TTC549 (cell line): ENCODE data around the gene SLC6A6.
"Not testable (repeated sequence)": the region's sequence is repeated elsewhere in the genome, so short reads cannot be mapped to it uniquely, and the experiment has no call there.

Experiments
- FAIRE-seq: peaks from 2 replicates; lab custom pipeline; 2012; peaks lifted over from hg19 to GRCh38; lab: Jason Lieb, UNC

Gene SLC6A6

DNA sequence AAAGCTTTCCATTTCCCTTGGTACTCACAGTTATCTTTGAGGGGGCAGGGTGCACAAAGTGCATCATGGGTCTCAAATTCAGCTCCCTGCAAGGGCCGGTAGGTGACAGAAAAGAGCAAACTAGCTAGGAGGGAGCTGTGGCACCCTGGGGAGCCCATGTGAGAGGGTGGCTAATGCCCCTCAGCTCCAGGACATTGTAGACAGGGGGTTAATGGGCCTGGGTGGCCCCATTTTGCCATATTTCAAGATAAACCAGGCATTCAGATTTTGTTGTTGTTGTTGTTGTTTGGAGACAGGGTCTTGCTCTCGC, 3.7 kb upstream of the SLC6A6 start:
- no peak for FAIRE-seq

DNA sequence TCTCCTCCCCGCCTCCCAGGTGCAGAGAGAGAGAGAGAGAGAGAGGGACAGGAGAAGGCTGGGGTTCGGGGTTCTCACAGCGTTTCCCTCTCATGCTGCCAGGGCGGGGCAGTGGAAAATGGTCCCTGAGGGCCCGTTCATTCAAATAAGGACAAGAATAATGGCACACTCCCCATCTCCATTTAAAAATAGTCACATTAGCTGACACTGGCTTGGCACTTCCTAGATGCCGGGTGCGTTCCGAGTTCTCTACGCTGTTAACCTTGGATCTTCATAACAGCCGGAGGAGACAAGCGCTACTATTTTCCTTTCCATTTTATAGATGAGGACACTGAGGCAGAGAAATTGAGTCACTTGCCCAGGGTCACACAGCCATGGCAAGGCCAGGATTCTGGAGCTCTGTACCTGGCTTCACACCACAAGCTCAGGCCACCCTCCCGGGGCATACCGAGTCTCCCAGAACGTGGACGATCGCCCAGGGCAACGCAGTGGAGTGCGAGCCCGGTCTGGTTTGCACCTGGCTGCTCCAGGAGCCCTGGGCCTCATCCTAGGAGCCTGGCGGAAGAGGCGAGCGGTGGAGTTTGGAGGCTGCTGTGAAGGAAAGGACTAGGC, 608 bp upstream of the SLC6A6 start:
- FAIRE-seq = no peak

DNA sequence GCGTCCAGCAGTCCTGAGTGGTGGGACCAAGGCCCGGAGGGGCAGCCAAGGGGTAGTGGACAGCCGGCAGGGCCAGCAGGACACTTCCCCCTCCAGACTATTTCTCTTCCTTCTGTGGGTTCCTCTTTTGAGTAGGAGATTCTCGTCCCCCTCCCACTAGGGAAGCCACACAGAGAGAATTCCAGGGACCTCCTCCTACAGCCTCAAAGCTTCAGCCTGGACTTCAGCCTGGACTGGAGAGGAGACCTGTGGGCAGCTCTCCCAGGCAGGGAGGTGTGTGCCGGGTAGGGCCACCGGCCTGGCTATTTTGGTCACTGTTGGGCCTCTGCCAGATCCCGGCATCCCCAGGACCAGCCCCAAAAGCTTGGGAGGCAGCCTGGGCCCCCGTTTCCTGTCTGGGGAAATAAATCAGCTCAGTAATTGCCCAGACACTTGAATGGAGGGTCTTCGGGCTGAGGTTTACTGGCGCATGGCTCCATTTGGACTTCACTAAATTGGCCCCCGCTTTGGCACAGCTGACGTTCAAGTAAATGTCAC, 1.3 kb downstream of the SLC6A6 start:
- no peak for FAIRE-seq

GRCh38 chr3:14404186-14404585, 1.8 kb downstream of the SLC6A6 start:
- FAIRE-seq = no peak

- no peak for FAIRE-seq
Observed at GRCh38 chr3:14404631-14405359, 2.4 kb downstream of the SLC6A6 start.

DNA sequence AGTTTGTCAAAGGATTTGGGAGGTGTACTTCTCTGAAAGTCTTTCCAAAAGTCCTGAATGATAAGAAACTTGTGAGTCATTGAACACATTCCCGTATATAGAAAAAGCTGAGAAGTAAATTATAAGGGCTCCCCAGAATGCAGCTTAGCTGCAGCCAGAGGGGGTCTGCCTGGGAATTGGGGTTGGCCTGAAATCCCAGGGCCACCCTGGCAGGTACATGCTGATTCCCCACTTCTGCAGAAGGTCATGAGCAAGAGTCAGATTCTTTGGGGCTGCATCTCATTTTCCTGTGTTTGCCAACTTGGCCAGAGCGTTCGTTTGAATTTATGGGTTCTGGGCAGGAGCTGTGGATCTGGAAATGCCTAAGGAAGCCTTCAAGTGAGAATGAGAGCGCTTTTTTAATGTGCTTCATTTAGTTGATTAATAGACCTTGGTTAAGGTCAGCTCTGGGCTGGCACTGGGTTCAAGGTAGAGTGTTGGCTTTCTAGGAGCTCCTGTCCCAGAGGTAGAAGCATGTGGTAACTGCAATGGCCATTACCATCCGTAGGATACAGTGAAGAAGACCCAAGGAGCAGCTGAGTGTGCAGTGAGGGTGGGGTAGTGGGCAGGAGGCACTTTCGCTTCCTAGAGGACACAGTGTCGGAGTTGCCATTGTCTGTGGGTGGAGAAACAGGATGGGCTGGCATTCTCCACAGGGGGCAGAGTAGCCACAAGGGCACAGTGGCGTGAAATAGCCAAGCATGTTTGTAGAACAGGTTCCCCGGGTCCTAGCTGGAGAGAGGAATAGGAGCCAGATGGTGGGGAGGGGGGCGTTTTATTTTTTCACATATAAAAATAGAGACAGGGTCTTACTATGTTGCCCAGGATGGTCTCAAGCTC, 3.2 kb downstream of the SLC6A6 start:
- FAIRE-seq = no peak

- no peak for FAIRE-seq
Observed at GRCh38 chr3:14406336-14406735, 3.9 kb downstream of the SLC6A6 start.

DNA sequence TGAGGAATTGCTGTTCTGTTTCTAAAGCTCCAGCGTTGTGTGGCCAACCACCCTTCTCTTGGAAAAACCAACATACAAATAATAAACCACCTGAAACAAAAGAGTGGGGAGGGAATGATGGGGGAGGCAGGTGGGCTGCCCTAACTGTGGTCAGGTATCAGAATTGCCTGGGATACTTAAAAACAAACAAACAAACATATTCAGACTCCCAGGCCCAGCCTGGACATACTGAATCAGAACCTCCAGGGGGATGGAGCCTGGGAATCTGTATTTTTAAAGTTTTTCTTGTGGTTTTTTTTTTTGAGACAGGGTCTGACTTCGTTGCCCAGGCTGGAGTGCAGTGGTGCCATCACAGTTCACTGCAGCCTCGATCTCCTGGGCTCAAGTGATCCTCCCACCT, 4.4 kb downstream of the SLC6A6 start:
- no peak for FAIRE-seq

- FAIRE-seq = no peak
Observed at GRCh38 chr3:14407203-14407602, 4.8 kb downstream of the SLC6A6 start.

DNA sequence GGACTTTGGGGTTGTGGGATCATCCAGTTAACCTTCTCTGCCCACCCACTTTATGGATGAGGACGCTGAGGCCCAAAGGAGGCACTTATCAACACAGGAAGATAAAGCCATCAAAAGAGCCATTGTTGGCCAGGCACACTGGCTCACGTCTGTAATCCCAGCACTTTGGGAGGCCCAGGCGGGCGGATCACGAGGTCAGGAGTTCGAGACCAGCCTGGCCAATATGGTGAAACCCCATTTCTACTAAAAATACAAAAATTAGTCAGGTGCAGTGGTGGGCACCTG, 7.3 kb downstream of the SLC6A6 start:
- FAIRE-seq = not testable (repeated sequence)

- FAIRE-seq = no peak
Observed at GRCh38 chr3:14410106-14410502, 7.7 kb downstream of the SLC6A6 start.

DNA sequence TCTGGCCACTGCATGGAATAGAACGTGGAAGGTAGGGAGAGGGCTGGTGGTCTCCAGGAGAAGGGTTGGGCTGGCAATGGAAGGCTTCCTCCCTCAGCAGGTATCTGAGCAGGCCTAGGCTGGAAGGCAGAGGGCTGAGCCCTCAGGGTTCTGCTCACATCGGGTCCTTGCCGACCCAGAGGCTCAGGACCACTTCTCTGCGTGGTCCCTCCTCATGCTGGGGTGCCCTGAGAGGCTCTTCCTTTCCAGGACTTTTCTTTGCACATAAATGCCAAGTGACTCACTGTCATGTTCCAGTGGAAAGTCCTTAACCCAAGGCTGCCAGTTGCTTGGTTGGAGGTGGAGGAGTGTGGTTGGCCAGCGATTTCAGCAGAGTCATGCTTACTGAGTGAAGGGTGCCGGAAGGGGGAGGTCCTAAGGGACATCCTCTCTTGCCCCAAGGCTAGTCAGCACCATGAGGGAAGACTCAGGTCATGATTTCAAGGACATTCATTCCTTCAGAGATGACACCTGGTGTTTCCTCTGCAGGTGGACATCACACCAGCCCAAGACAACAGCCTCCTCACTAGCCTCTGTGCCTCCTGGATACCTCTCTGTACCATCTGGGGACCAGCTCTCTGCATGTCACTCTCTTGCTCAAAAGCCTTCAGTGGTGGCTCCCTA, 8.2 kb downstream of the SLC6A6 start:
- FAIRE-seq = no peak

DNA sequence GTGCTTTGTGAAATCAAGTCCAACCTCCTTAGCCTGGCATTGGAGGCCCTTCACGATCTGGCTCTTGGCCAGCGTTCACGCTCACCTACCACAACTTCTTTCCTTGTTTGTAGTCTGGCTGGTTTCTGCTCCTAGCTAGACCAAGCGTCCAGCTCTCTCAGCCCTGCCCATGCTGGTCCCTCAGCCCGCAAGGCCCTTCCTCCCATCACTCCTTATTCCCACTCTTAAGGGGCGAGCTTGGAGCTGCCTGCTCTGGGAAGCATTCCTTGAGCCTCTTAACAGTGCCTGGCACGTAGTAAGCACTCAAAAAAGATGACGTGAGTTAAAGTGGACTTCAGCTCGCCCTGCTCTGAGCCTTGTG, 8.7 kb downstream of the SLC6A6 start:
- no peak for FAIRE-seq

DNA sequence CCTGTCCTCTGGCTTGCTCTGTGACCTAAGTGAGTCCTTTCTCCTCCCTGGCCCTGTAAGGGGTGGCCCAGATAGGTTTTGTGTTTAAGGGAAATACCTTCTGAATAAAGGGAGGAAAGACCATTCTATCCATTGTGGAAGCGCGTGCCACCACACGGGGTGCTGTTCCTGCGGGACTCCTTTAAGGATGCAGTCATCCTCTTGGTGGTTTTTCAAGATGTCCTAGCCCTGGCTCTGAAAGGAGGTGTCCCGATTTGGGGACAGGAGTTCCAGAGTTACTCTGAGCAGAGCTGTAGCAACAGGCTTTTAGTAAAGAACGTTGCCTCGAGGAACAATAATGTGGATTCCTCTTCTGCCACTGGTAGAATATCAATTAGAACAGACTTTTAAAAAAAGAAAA, 9.6 kb downstream of the SLC6A6 start:
- no peak for FAIRE-seq

DNA sequence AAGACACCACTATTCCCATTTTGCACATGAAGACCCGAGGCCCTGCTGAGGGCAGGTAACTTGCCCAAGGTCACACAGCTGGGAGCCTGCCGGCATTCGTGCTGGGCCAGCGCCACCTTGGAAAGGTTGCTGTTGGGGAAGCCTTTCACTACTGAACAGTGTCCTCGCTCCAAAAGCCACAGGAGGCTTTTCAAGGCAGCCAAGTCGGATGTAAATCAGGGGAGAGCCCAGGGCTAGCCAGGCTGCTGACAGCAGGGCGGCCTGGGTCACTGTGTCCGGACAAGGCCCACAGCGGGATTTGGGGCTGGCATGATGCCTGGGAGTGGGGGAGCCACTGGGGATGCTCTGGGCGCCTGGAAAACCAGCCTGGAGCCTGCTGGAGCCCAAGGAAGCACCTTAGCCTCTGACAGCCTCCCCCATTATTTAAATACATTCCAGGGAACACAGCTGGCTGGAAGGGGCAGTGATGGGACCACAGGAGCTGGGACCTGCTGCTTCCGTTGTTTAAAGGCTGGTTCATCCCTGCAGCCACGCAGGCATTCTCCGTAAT, 10.5 kb downstream of the SLC6A6 start:
- no peak for FAIRE-seq

GRCh38 chr3:14413381-14414071, 11.1 kb downstream of the SLC6A6 start:
- no peak for FAIRE-seq

DNA sequence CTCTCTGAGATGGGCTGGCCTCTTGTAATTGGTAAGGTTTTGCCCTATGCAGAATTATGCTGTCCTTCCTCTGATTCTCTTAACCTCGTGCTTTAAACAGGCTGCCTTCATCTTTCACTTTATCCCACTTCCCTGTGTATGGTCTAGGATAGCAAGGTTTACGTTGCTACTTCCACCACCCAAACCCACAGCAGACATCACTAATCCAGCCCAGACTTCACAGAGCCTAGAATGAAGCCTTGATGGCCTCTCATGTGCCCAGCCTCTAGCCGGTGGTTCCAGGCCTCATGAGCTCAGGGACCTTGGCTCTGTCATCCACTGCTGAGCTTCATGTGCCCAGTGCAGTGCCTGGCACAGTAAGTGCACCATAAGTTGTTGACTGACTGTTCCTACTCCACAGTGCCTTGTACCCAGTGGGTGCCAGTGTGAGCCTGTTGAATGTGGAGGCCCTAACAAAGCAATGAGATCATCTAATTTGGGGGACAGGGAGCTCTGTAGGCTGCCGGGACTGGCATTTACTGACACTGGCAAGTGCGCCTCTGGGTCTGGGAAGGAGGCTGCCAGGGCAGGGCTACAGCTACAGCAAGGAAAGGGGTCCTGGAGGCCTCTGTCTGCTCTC, 12.5 kb downstream of the SLC6A6 start:
- FAIRE-seq = no peak

GRCh38 chr3:14415501-14415900, 13.1 kb downstream of the SLC6A6 start:
- no peak for FAIRE-seq

- no peak for FAIRE-seq
Observed at GRCh38 chr3:14416453-14416852, 14.0 kb downstream of the SLC6A6 start.

DNA sequence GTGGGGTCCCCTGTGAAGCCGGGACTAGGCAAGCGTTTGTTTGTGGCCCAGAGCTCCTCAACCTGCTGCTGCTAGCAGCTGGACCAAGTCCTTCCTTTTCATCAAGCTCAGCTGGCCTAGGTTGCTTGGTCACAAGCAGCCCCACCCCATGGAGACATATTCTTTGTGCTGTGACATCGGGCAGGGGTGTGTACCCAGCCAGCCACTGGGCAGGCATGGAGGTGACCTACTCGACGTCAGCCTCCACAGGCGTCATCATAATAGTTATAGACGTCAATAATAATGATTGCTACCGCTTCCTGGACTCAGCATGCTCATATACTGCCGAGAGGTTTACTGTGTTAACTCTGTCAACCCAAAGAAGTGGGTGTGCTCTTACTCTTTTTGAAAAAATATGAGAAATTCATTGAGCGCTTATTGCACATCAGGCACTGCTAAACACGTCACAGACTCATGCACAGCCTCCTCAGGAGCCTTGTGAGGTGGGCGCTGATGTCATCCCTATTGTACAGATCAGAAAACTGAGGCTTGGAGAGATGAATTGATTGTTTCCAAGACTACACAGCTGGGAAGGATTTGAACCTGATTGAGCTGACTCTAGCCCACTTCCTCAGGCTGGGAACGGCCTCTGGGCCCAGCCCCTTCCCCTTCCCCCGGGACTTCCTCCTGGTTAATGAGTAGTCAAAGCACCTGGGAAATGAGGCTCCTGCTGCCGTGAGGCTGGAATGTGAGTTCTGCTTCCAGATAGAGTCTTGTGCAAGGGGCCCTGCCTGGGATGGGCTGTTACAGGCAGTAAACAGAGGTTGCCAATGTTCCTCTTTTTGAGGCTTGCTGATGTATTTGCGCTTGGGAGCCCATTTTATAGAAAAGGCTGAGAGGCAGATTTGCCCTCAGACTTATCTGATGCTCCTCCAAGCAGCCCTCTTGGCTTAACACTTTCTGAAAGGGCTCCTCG, 16.2 kb downstream of the SLC6A6 start:
- FAIRE-seq = no peak
